ENCODE results near the gene TSEN15.

The TSEN15 gene

DNA sequence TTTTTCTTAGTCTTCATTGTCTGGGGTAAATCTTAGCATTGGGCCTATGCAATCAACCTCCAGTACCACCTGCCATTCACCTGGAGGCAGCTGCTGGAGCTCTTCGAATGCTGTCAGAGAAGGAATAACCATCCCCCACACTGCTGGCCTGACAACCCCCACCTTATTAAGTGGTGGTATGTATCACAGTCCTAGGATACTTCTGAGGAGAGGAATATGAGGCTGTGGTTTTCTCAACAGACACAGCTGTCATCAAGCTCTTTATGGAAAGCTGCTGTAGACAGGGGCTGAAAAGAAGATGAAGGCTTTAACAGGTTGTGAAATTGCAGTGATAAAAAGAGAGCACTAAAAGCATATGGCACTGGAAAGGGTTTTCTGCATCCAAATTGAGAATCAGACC is 61.7 kb downstream of the TSEN15 start:
- FAIRE-seq: no peak
- TF ChIP-seq CTCF (IDR thresholded peaks at IDR 0.05; ENCODE audit: insufficient read depth, missing control alignments): no peak

DNA sequence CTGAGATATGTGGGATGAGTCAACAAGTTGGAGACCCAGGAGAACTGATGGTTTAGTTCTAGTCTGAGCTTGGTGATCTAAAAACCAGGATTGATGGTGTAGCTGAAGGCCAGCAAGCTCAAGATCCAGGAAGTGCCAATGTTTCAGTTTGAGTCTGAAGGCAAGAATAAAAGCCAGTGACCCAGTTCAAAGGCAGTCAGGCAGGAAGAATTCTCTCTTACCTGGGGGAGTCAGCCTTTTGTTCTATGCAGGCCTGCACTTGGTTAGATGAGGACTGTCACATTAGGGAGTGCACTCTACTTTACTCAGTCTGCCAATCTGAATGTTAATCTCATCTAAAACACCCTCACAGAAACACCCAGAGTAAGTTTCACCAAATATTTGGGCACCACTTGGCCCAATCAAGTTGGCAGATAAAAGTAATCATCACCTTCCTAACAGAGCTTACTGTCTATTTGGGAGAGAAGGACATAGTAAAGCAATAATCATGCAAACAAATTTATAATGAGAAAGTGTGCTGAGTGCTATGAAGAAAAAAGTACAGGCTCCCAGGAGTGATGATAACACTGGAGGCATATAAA is 63.4 kb downstream of the TSEN15 start:
- no peak for TF ChIP-seq CTCF (IDR thresholded peaks at IDR 0.05; ENCODE audit: insufficient read depth, missing control alignments)
- DNase-seq (ENCODE audit: insufficient read length, low spot score) (no peak), FAIRE-seq (no peak)

More for the DNA sequence above, 61.7 kb downstream of the TSEN15 start:
- no peak for DNase-seq (ENCODE audit: insufficient read length, low spot score)

DNA sequence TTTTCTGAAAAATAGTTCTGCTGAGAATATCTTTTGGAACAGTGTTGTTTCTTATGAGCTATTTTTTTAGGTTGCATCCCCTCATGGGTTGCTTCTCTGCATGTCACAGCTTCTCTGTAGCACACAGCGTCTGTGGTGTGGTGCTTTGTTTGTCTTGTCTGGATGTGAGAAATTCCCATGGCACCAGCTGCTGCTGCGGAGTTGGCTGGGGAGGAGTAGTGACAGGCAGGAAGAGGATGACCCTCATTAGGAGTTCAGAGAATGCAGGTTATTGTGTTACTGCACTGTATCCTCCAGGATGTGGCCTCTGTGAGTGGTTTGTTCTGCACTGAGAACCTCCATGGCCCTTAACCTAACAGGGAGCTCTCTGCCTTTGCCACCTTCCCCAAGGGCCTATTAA is 64.8 kb downstream of the TSEN15 start:
- no peak for TF ChIP-seq CTCF (IDR thresholded peaks at IDR 0.05; ENCODE audit: insufficient read depth, missing control alignments)
- DNase-seq (ENCODE audit: insufficient read length, low spot score) (no peak), FAIRE-seq (no peak)

- FAIRE-seq (no peak), DNase-seq (ENCODE audit: insufficient read length, low spot score) (no peak)
- no peak for TF ChIP-seq CTCF (IDR thresholded peaks at IDR 0.05; ENCODE audit: insufficient read depth, missing control alignments)
These were observed 66.5 kb downstream of the TSEN15 start for GRCh38 chr1:184118046-184118445.

Data from D721Med (cell line).